Transverse colon (tissue), 3 donors: ENCODE results near the gene ISYNA1.

Source experiments
- CTCF ChIP-seq, 5 experiments: fragments of 200-600 bp in 3 of 5; fragments of 450-650 bp in 2 of 5; sonication (generic) in 3 of 5; IDR thresholded peaks; 1 replicate in 2 of 5; 2 replicates in 3 of 5; pipeline ENCODE4 v1.5.1; 2016 to 2017; ENCODE audit warnings: antibody characterized with exemption in 5 of 5, inconsistent platforms in 3 of 5, mild to moderate bottlenecking in 2 of 5, moderate library complexity in 1 of 5
- POLR2A ChIP-seq: fragments of 450-650 bp; IDR thresholded peaks from one replicate; pipeline ENCODE4 v1.6.1; 2016; ENCODE audit warnings: antibody characterized with exemption, mild to moderate bottlenecking, moderate library complexity

GRCh38 chr19:18438331-18439024 is 545 bp upstream of the ISYNA1 start:
- TF ChIP-seq POLR2A, result no peak
- TF ChIP-seq CTCF (IDR thresholded peaks at IDR 0.05), result no peak
